Adipocyte (in vitro differentiated cells): Measurements from ENCODE around the gene CCNI.
A peak's percentile ranks its signal among the peaks of the same experiment; 100 is the strongest.
"Not testable (repeated sequence)": the region's sequence is repeated elsewhere in the genome, so short reads cannot be mapped to it uniquely, and the experiment has no call there.

ENCODE experiments used
- DNase-seq: peaks from one replicate; pipeline ENCODE4 v3.0.0-alpha.2; 2015; ENCODE audit warnings: low read depth
- H3K27me3 ChIP-seq: replicated peaks from 2 replicates; pipeline ENCODE4 v1.7.0; 2013; ENCODE audit warnings: mild to moderate bottlenecking, low read length, moderate library complexity; ENCODE audit not compliant: control insufficient read depth, insufficient read depth
- H3K36me3 ChIP-seq: 2 replicates; pipeline ENCODE4 v1.7.0; 2013; ENCODE audit warnings: low read length, mild to moderate bottlenecking, moderate library complexity; ENCODE audit not compliant: control insufficient read depth, insufficient read depth, severe bottlenecking
- H3K4me1 ChIP-seq: 2 replicates; pipeline ENCODE4 v1.7.0; 2013; ENCODE audit warnings: mild to moderate bottlenecking, low read length, moderate library complexity; ENCODE audit not compliant: control insufficient read depth, insufficient read depth
- H3K4me3 ChIP-seq: 2 replicates; pipeline ENCODE4 v1.7.0; 2013; ENCODE audit warnings: mild to moderate bottlenecking, low read length, moderate library complexity
- H3K9ac ChIP-seq: 2 replicates; pipeline ENCODE4 v1.7.0; 2013; ENCODE audit warnings: mild to moderate bottlenecking, low read length, moderate library complexity
- H3K9me3 ChIP-seq: 2 replicates; pipeline ENCODE4 v1.7.0; 2013; ENCODE audit warnings: mild to moderate bottlenecking, low read length, moderate library complexity; ENCODE audit not compliant: control insufficient read depth

CCNI gene

DNA sequence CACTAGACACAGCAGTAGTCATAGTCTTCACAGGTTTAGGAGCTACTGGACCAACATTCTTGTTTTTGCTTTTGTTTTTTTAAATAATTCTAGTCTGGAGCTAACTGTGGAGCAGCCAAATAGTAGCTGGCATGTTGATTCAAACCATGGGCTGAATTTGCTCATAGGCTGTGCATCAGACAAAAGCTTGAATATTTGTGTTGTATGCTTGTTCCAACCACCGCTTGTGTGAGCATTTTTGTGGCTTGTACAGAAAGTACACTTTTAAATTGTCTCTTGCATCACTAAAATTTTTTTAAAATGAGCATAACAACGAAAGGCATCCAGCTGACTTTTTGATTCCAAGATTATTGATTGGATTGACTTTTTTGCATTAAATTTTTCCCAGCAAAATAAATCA, 39.6 kb downstream of the CCNI start:
- H3K4me1 ChIP-seq, result peaks cover 69% of the 10 kb centered on the region
- no peaks in the 10 kb centered on the region for H3K9me3 ChIP-seq
- no peaks in the 10 kb centered on the region for H3K27me3 ChIP-seq
- peak overlapping the region; percentile 49 for H3K9ac ChIP-seq
- peak; percentile 96 for DNase-seq
- H3K36me3 ChIP-seq, result peaks cover 93% of the 10 kb centered on the region
- H3K4me3 ChIP-seq, result peak overlapping the region; percentile 21

DNA sequence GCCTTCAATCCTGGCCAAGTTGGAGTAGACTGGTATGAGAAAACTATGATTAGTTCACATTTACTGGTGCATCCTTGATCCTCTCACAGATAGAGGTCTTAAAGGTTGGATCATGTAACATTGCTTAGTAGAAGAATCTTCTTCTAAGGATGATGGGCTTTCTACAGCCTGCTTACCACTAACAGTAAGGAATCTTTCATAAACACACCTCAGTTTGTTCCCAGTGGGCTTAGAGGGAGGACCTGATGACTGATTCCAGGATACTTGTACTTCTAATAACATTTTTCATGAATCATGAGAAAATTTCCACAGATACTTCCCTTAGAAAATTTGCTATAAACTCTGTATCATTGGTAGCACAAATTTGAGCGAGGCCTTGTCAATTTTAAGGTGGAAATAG, 40.6 kb downstream of the CCNI start:
- DNase-seq, result no peak
- Histone ChIP-seq H3K9me3 (no peaks in the 10 kb centered on the region), H3K36me3 (peaks cover 93% of the 10 kb centered on the region), H3K27me3 (no peaks in the 10 kb centered on the region), H3K4me3 (no peak overlapping the region), H3K4me1 (peaks cover 60% of the 10 kb centered on the region), H3K9ac (peak overlapping the region; percentile 49)

DNA sequence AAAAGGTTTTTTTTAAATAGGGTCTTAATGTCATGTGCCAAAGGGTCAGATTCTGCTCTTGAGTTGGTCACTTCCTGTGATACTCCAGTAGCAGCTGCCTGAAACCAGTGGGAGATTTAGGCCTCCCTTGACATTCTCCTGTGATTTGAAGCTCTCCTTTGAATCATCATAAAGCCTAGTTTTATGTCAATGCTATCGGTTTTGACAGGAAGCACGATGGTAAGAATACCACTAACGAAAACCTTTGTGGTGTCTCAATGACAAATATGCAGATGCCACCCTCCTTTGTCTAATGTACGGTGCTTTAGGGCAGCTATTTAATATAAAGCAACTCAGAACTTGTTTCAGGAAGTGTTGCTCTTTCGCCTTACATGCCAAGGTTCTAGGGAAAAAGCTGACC, 44.2 kb downstream of the CCNI start:
- no peaks in the 10 kb centered on the region for H3K9me3 ChIP-seq
- H3K36me3 ChIP-seq, result peaks cover 94% of the 10 kb centered on the region
- DNase-seq, result no peak

GRCh38 chr4:77029757-77030156, 46.0 kb downstream of the CCNI start:
- not testable (repeated sequence) for H3K4me3 ChIP-seq, H3K27me3 ChIP-seq
- H3K36me3 ChIP-seq, result peaks cover 100% of the 10 kb centered on the region

More for the DNA sequence above, 44.2 kb downstream of the CCNI start:
- Histone ChIP-seq H3K4me1 (peaks cover 39% of the 10 kb centered on the region), H3K9ac (no peak overlapping the region), H3K27me3 (no peaks in the 10 kb centered on the region), H3K4me3 (no peak overlapping the region)

DNA sequence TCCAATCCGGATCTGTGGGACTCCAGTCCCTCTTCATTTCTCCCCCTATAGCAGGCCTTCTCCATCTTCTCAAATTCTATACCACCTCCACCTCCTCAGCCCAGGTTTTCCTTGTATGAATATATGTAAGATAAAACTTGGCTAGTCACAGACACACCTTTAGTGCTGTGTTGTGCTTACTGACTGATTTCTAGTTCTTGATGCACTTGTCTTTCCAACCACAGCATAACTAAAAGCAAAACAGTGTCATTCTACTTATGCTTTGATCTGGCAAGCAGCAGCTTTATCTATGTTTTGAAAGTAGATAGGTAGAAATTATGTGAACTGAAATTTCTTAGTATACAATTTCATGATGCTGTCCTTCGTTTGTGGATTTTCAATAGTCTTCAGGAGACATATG, 47.5 kb downstream of the CCNI start:
- Histone ChIP-seq H3K4me3 (no peak overlapping the region), H3K36me3 (peaks cover 100% of the 10 kb centered on the region), H3K27me3 (no peaks in the 10 kb centered on the region), H3K4me1 (peaks cover 22% of the 10 kb centered on the region), H3K9me3 (no peaks in the 10 kb centered on the region), H3K9ac (no peak overlapping the region)
- DNase-seq, result no peak

More at GRCh38 chr4:77029757-77030156, 46.0 kb downstream of the CCNI start:
- not testable (repeated sequence) for DNase-seq, H3K9me3 ChIP-seq, H3K9ac ChIP-seq
- H3K4me1 ChIP-seq, result peaks cover 34% of the 10 kb centered on the region

DNA sequence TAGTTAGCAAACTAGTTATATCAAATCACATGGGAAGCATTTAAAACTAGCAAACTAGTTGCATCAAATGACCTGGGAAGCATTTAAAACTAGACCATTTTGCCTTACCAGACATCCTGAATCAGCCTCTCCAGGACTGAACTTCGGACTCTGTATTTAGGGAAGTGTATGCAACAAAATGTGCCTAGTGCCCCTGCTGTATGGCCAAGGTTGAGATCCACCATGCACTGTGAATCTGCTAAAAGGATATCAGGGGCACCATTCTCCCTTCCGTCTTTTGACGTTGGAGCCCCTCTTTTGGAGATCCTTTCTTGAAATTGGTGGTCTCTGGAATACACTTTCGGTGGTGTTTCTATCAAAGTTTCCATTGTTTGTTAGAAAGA, 49.5 kb downstream of the CCNI start:
- no peak for DNase-seq
- Histone ChIP-seq H3K27me3 (no peaks in the 10 kb centered on the region), H3K9me3 (no peaks in the 10 kb centered on the region), H3K4me3 (no peak overlapping the region), H3K36me3 (peaks cover 93% of the 10 kb centered on the region), H3K4me1 (peaks cover 29% of the 10 kb centered on the region), H3K9ac (no peak overlapping the region)

GRCh38 chr4:77025643-77026321, 50.0 kb downstream of the CCNI start:
- H3K27me3 ChIP-seq, result no peaks in the 10 kb centered on the region
- no peak overlapping the region for H3K9ac ChIP-seq
- no peak overlapping the region for H3K4me3 ChIP-seq
- H3K4me1 ChIP-seq, result peaks cover 34% of the 10 kb centered on the region
- no peaks in the 10 kb centered on the region for H3K9me3 ChIP-seq
- peaks cover 93% of the 10 kb centered on the region for H3K36me3 ChIP-seq
- no peak for DNase-seq

DNA sequence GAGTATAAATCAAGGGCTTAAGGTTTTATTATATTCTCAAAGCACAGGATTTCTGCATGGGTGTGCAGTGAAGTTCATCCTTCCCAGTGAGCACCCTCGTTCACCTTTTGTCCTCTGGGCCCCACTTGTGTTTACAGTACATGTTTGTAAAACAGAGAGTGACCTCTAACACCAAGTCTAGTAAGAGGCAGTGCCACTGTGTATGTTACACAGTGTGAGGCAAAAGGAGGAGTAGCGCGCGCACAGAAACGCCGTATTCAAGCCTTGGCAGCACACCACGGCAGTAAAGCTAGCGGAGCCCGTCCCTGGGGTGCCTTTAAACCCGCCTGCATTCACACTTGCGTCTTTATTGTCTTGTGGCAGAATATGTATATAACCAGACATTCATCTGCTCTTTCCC, 51.9 kb downstream of the CCNI start:
- H3K4me1 ChIP-seq, result peaks cover 43% of the 10 kb centered on the region
- H3K36me3 ChIP-seq, result peaks cover 93% of the 10 kb centered on the region
- H3K27me3 ChIP-seq, result no peaks in the 10 kb centered on the region

DNA sequence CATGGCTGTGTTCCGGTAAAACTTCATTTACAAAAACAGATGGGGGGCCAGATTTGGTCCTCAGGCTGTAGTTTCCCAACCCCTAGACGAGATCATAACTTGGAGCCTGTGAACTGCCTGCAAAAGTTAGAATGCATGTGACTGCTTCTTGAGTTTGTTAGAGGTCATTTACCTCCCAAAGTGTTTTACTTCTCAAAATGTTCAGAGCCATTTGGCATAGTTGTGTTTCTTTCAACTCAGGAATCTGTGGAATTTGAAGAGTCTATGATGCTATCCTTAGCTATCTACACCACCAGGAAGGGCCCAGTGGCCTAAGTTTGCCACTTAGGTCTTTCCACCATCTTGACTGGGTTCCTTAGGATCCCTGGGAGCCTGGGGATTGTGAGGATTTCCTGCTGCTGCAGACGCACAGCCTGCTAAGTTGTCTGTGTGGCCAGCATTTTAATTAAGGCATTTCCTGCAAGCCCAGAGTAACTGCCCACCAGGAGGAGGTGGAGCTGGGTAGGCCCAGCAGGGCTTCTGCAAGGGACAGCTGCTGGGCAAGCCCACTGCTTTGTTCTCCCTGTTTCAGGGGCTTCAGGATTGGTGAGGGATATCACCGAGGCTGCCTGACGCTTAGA, 53.1 kb downstream of the CCNI start:
- Histone ChIP-seq H3K9me3 (no peaks in the 10 kb centered on the region), H3K36me3 (peaks cover 93% of the 10 kb centered on the region), H3K4me3 (no peak overlapping the region), H3K27me3 (no peaks in the 10 kb centered on the region), H3K4me1 (peaks cover 44% of the 10 kb centered on the region), H3K9ac (peak overlapping the region; percentile 57)
- peak; percentile 41 for DNase-seq

More for the DNA sequence above, 51.9 kb downstream of the CCNI start:
- DNase-seq, result no peak
- Histone ChIP-seq H3K9me3 (no peaks in the 10 kb centered on the region), H3K9ac (no peak overlapping the region), H3K4me3 (no peak overlapping the region)

DNA sequence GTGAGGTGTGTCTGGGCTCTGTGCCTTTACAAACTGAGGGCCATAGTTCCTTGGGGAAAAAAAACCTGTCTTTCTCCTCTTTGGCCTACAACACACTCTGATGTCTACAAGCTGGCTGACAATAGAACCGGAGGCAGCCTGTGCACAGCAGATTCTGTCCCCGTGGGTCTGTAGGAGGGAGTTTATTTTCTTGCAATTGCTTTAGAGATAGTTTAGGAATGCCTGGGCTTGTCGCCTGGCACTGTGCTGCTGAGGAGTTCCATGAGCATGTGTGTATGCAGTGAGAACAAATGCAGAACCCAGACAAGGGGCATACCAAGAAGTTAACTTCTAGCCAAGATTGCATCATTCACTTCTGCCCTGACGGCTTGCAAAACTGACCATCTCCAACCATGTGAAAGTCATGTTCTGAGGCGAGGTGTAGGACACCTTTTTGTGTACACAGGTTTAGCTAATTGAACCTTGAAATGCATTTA, 54.1 kb downstream of the CCNI start:
- H3K4me3 ChIP-seq, result no peak overlapping the region
- no peaks in the 10 kb centered on the region for H3K27me3 ChIP-seq
- DNase-seq, result peak; percentile 91
- no peaks in the 10 kb centered on the region for H3K9me3 ChIP-seq
- H3K36me3 ChIP-seq, result peaks cover 93% of the 10 kb centered on the region
- peaks cover 54% of the 10 kb centered on the region for H3K4me1 ChIP-seq
- H3K9ac ChIP-seq, result peak overlapping the region; percentile 59

DNA sequence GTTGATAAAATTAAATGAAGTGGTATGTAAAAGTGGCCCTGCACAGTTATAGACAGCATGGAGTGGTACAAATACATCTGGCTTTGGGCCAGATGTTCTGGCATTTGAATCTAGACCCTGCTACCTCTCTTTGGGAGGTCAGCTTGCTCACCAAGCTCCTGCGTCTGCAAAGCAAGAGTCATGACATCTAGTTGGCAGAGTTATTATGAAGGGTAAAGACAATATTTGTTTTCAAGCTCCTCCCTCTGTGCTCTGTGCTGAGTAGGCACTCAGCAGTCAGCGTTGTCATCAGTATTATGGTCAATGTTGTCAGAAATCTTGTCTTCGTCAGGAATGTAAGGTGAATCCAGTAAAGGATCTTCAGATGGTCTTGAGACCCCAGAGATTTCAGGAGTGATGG, 55.8 kb downstream of the CCNI start:
- no peaks in the 10 kb centered on the region for H3K9me3 ChIP-seq
- peaks cover 89% of the 10 kb centered on the region for H3K36me3 ChIP-seq
- no peak overlapping the region for H3K9ac ChIP-seq
- no peak for DNase-seq
- no peak overlapping the region for H3K4me3 ChIP-seq
- no peaks in the 10 kb centered on the region for H3K27me3 ChIP-seq
- peaks cover 49% of the 10 kb centered on the region for H3K4me1 ChIP-seq
